Fibroblast of the aortic adventitia (primary cell): ENCODE measurements around the gene CNIH3. TPM values are rescaled to one million over a fixed set of nuclear protein-coding genes. Genes with fewer than 3 reads are reported as not detected.

ENCODE experiments used
- DNase-seq: peaks from one replicate; pipeline ENCODE4 v3.0.0-alpha.2; 2010; ENCODE audit warnings: low read depth
- H3K4me3 ChIP-seq: 2 replicates; pipeline ENCODE4 v1.5.1; 2011; ENCODE audit warnings: low read depth, mild to moderate bottlenecking, control low read depth, low read length, moderate library complexity
- total RNA-seq: library from RNA; depleted of rRNA; stranded (reverse); fragments of >200 nt; gene quantifications from 2 replicates; pipeline ENCODE4 v1.2.3, GENCODE V29; 2012; ENCODE audit warnings: low replicate concordance
- TF ChIP-seq, protein P1 (sequence below): IDR thresholded peaks from 2 replicates; pipeline ENCODE4 v1.5.1; 2011; ENCODE audit warnings: mild to moderate bottlenecking, low read length, control low read depth, inconsistent platforms; ENCODE audit not compliant: insufficient read depth

The CNIH3 gene
- total RNA-seq, 1 donor: 31.5 TPM

DNA sequence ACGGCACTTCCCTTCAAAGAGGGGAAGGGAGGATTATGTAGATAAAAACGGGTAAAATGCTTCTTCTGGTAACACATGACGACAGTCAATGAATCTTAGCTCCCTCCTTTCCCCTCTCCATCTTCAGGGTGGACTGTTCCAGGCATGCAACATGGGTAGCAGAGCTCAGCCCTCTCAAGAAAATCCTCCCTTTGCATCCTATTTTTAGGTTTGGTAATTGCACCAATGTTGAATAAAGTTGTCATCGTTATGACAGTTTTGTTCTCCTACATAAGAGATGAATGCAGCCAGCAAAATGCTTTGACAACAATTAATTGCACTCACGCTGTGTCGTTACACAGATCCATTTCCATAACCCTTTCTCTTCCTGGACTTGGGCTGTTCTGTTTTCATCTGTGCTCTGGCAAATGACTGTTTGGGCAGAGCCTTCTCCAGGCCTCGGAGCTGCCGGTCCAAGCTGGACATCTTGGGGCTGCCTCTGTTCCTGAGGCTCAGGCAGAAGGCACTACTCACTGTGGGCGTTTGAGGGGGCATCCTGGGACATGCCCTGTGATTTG is 127.6 kb downstream of the CNIH3 start:
- DNase-seq: no peak
- H3K4me3 ChIP-seq: no peak overlapping the region

GRCh38 chr1:224744521-224744920 is 128.4 kb downstream of the CNIH3 start:
- no peak for DNase-seq
- TF ChIP-seq, protein P1, sequence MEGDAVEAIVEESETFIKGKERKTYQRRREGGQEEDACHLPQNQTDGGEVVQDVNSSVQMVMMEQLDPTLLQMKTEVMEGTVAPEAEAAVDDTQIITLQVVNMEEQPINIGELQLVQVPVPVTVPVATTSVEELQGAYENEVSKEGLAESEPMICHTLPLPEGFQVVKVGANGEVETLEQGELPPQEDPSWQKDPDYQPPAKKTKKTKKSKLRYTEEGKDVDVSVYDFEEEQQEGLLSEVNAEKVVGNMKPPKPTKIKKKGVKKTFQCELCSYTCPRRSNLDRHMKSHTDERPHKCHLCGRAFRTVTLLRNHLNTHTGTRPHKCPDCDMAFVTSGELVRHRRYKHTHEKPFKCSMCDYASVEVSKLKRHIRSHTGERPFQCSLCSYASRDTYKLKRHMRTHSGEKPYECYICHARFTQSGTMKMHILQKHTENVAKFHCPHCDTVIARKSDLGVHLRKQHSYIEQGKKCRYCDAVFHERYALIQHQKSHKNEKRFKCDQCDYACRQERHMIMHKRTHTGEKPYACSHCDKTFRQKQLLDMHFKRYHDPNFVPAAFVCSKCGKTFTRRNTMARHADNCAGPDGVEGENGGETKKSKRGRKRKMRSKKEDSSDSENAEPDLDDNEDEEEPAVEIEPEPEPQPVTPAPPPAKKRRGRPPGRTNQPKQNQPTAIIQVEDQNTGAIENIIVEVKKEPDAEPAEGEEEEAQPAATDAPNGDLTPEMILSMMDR: no peak
- no peak overlapping the region for H3K4me3 ChIP-seq

More for the DNA sequence above, 127.6 kb downstream of the CNIH3 start:
- TF ChIP-seq, protein P1: no peak

GRCh38 chr1:224745394-224745793 is 129.3 kb downstream of the CNIH3 start:
- DNase-seq: no peak
- TF ChIP-seq, protein P1: no peak
- no peak overlapping the region for H3K4me3 ChIP-seq

- no peak for DNase-seq
- TF ChIP-seq, protein P1: no peak
Measured at GRCh38 chr1:224745924-224746323, 129.8 kb downstream of the CNIH3 start.

GRCh38 chr1:224747578-224747977 is 131.5 kb downstream of the CNIH3 start:
- TF ChIP-seq, protein P1: no peak
- peak; percentile 52 for DNase-seq
- no peak overlapping the region for H3K4me3 ChIP-seq

More at GRCh38 chr1:224745924-224746323, 129.8 kb downstream of the CNIH3 start:
- no peak overlapping the region for H3K4me3 ChIP-seq

DNA sequence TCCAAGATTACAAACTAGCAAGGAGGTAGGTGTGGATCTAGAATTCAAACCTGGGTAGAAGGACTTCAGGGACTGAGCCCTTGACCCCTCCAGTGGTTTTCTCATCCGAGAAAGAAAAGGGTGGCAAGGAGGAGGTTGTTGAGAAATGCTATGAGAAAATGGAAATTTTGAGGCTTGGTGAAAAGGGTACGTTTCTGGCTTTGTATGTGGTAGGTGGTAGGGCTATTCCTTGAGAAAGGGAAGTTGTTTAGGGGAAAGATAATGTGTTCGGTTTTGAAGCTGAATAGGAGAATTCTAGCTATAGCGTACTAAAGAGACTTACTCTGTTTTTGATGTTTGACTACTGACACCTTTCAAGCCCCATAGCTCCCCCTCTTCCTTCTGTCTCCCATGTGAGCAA is 133.8 kb downstream of the CNIH3 start:
- no peak overlapping the region for H3K4me3 ChIP-seq
- TF ChIP-seq, protein P1: no peak
- DNase-seq: no peak

DNA sequence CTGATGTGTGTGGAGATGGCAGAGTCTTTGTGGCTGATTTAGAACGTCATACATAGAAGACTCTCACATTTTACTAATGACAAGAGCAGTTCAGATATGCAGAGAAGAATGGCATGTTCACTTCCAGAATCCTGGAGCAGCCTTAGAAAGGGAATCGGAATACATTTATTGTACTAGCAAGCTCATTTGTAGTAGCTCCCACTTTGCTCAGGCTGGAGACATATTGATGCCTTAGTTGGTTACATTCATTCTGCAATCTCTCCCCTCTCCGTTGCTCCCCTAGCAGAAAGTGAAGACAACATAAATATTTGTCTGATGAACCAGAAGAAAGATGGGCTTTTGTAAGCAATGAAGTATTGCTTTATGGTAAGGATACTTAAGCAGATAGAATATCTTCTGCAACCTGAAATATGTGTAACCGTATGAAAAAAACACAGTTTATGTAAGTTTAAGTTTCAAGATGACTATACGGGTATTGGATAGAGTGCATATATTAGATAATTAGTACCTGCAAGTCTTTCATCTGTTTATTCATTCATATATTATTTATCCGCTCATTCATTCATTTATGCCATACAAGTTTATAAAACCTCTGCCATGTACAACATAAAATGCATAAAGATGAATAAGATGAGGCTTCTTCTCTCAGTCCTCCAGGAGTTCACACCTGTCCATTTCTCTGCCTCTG is 135.7 kb downstream of the CNIH3 start:
- H3K4me3 ChIP-seq: no peak overlapping the region
- TF ChIP-seq, protein P1: no peak
- DNase-seq: no peak
